BLaER1 treated with 17β-estradiol and CSF1 and Interleukin-3, amounts not matched to agents 10 nM and 100 nM (cell line): ENCODE measurements around the gene GEMIN7.
"Not testable (repeated sequence)": the region's sequence is repeated elsewhere in the genome, so short reads cannot be mapped to it uniquely, and the experiment has no call there.

Source experiments
- H3K27ac ChIP-seq, 11 experiments: shearing (Covaris generic); formaldehyde crosslinking; 2 replicates each; pipeline ENCODE4 v1.8.1; 2022
- H3K27me3 ChIP-seq, 11 experiments: shearing (Covaris generic); formaldehyde crosslinking; 2 replicates each; pipeline ENCODE4 v1.8.1; 2022
- H3K36me3 ChIP-seq, 11 experiments: shearing (Covaris generic); formaldehyde crosslinking; 2 replicates each; pipeline ENCODE4 v1.8.1; 2022
- H3K4me1 ChIP-seq, 10 experiments: shearing (Covaris generic); formaldehyde crosslinking; 2 replicates each; pipeline ENCODE4 v1.8.1; 2022
- H3K4me2 ChIP-seq, 11 experiments: shearing (Covaris generic); formaldehyde crosslinking; 2 replicates each; pipeline ENCODE4 v1.8.1; 2022
- H3K4me3 ChIP-seq, 10 experiments: shearing (Covaris generic); formaldehyde crosslinking; 2 replicates each; pipeline ENCODE4 v1.8.1; 2022
- H3K9ac ChIP-seq, 11 experiments: shearing (Covaris generic); formaldehyde crosslinking; 2 replicates each; pipeline ENCODE4 v1.8.1; 2022
- H3K9me3 ChIP-seq, 11 experiments: shearing (Covaris generic); formaldehyde crosslinking; replicated peaks in 1 of 11; 2 replicates each; pipeline ENCODE4 v1.8.1; 2022
- H4K20me1 ChIP-seq, 11 experiments: shearing (Covaris generic); formaldehyde crosslinking; 2 replicates each; pipeline ENCODE4 v1.8.1; 2022
- Cebpa-rat ChIP-seq, 11 experiments: shearing (Covaris generic); IDR thresholded peaks; 2 replicates each; pipeline ENCODE4 v1.8.1; 2022

GEMIN7 gene

DNA sequence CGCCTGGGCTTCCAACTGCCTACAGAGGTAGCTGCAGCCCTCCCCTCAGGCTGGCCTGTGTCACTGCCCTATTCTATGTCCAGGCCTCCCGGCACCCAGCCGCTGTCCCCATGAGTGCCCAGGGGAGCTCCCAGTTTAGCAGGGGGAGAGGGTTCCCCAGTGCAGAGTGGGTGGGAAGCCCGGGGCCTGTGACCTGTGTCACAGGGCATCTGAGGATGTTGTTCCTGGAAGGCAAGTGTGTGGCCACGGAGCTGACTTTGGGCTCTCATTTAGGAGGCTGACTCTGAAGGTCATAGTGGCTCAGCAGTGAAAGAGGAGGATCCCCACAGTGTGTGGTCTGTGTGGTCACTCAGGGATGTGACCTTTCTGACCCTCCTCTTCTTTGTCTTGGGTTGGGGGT is 39.0 kb downstream of the GEMIN7 start:
- peak overlapping the region; percentile 9 to 77 (median 53); a peak in 20 of 22 replicates for H3K9ac ChIP-seq
- H3K9me3 ChIP-seq = no peaks in the 10 kb centered on the region
- H3K27me3 ChIP-seq = no peaks in the 10 kb centered on the region
- peak overlapping the region in 6 of 10 experiments; percentile 1 to 53 (median 20); a peak in 8 of 20 replicates for H3K4me3 ChIP-seq
- no peak for TF ChIP-seq Cebpa-rat (IDR thresholded peaks at IDR 0.05)
- peak overlapping the region; percentile 83 to 97 (median 93) for H3K4me2 ChIP-seq
- H4K20me1 ChIP-seq = peaks cover 60 to 100% (median 100%) of the 10 kb centered on the region in 11 experiments
- peaks cover 91 to 100% (median 99%) of the 10 kb centered on the region in 10 experiments for H3K4me1 ChIP-seq
- peaks cover 0 to 5% (median under 1%) of the 10 kb centered on the region in 11 experiments; a peak in 3 of 22 replicates for H3K36me3 ChIP-seq
- peak overlapping the region in 8 of 11 experiments; percentile 28 to 85 (median 69); a peak in 15 of 22 replicates for H3K27ac ChIP-seq

DNA sequence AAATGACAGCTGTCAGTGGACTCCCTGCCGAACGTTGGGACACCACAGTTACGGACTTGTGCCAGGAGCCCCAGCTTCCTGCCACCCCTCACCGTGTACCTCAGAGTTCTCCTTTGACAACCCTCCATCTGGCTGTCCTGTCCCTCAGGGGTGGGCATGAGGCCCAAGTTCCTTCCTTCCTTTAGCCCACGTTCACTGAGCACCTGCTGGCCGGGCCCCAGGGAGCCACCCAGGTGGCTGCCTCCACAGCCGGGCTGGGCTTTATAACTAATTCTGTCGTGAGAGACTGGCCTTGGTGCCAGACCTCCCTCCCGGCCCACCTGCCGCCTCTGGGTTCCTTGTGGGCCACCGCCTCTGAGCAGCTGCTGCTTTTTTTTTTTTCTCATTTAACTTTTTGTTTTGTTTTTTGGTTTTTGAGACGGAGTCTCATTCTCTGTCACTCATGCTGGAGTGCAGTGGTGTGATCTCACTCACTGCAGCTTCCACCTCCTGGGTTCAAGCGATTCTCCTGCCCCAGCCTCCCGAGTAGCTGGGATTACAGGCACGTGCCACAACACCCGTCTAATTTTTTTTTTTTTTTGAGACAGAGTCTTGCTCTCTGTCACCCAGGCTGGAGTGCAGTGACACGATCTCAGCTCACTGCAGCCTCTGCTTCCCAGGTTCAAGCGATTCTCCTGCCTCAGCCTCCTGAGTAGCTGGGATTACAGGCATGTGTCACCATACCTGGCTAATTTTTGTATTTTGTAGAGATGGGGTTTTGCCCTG is 39.7 kb downstream of the GEMIN7 start:
- H3K4me1 ChIP-seq = peaks cover 85 to 100% (median 98%) of the 10 kb centered on the region in 10 experiments
- H4K20me1 ChIP-seq = peaks cover 66 to 100% (median 100%) of the 10 kb centered on the region in 11 experiments
- peak overlapping the region; percentile 9 to 77 (median 53); a peak in 17 of 22 replicates for H3K9ac ChIP-seq
- H3K27me3 ChIP-seq, H3K9me3 ChIP-seq: not testable (repeated sequence)
- peak overlapping the region; percentile 83 to 97 (median 93) for H3K4me2 ChIP-seq
- peak overlapping the region in 4 of 10 experiments; percentile 1 to 53 (median 31); a peak in 7 of 20 replicates for H3K4me3 ChIP-seq
- H3K36me3 ChIP-seq = peaks cover 0 to 12% (median 4%) of the 10 kb centered on the region in 11 experiments; a peak in 5 of 22 replicates
- peak overlapping the region in 8 of 11 experiments; percentile 4 to 85 (median 69); a peak in 13 of 22 replicates for H3K27ac ChIP-seq

DNA sequence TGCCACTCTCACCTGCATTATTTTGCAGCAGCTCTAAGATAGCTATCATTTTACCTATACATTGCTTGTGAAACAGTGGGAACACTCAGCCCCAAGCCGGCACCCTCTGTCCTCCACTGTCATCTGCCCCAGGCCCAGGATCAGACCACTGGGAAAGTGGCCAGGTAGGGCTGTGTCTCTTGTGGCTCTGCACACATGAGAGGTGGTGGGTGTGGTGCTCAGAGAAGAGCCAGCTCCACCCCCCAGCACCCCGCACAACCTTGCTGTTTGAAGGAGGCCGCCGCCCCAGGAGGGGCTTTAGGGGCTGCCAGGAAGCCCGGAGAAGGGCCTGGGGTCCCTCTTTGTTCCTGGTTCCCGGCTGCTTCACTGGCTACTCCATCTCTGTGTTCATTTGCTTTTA is 40.5 kb downstream of the GEMIN7 start:
- TF ChIP-seq Cebpa-rat (IDR thresholded peaks at IDR 0.05) = no peak
- H4K20me1 ChIP-seq = peaks cover 74 to 100% (median 100%) of the 10 kb centered on the region in 11 experiments

DNA sequence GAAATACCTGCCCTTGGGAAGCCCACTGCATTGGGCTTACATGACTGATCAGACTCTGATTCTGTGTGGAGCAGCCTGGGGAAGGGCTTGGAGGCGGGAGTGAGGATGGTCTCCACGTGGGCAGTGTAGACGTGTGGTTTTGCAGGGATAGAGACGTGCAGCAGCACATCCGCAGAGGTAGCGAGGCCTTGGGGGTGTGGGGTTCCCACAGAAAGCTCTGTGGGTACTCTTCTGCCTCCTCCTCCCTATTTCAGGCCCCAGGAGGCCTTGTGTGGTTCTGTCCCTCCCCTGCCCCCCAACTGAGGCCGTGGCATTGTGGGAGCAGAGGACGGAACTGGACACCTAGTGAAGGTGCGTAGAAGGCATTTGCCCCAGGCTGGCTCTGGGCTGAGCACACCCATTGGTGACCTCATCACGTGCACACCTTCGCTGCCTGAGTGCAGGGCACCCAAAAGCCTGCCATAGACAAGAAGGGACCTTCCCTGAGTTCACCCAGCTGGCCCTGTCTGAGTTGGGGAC is 42.8 kb downstream of the GEMIN7 start:
- H3K9ac ChIP-seq = peak overlapping the region in 9 of 11 experiments; percentile 24 to 65 (median 47); a peak in 13 of 22 replicates
- H3K4me3 ChIP-seq = no peak overlapping the region; a peak in 2 of 20 replicates
- no peak for TF ChIP-seq Cebpa-rat (IDR thresholded peaks at IDR 0.05)
- H3K36me3 ChIP-seq = peaks cover 4 to 14% (median 7%) of the 10 kb centered on the region in 11 experiments; a peak in 14 of 22 replicates
- H3K4me2 ChIP-seq = peak overlapping the region; percentile 80 to 97 (median 93)
- no peaks in the 10 kb centered on the region for H3K27me3 ChIP-seq
- peak overlapping the region in 8 of 11 experiments; percentile 1 to 56 (median 41); a peak in 13 of 22 replicates for H3K27ac ChIP-seq
- peaks cover 64 to 99% (median 89%) of the 10 kb centered on the region in 10 experiments for H3K4me1 ChIP-seq
- peaks cover 91 to 100% (median 100%) of the 10 kb centered on the region in 11 experiments for H4K20me1 ChIP-seq
- no peaks in the 10 kb centered on the region for H3K9me3 ChIP-seq

More for the DNA sequence above, 40.5 kb downstream of the GEMIN7 start:
- Histone ChIP-seq H3K27me3 (no peaks in the 10 kb centered on the region), H3K27ac (peak overlapping the region in 4 of 11 experiments; percentile 72 to 85 (median 78); a peak in 7 of 22 replicates), H3K4me2 (peak overlapping the region; percentile 83 to 97 (median 93)), H3K9ac (peak overlapping the region in 5 of 11 experiments; percentile 42 to 77 (median 71); a peak in 7 of 22 replicates), H3K36me3 (peaks cover 0 to 12% (median 4%) of the 10 kb centered on the region in 11 experiments; a peak in 5 of 22 replicates), H3K4me3 (peak overlapping the region in 2 of 10 experiments; percentile 24 to 53; a peak in 1 of 20 replicates), H3K9me3 (no peaks in the 10 kb centered on the region), H3K4me1 (peaks cover 79 to 100% (median 98%) of the 10 kb centered on the region in 10 experiments)

DNA sequence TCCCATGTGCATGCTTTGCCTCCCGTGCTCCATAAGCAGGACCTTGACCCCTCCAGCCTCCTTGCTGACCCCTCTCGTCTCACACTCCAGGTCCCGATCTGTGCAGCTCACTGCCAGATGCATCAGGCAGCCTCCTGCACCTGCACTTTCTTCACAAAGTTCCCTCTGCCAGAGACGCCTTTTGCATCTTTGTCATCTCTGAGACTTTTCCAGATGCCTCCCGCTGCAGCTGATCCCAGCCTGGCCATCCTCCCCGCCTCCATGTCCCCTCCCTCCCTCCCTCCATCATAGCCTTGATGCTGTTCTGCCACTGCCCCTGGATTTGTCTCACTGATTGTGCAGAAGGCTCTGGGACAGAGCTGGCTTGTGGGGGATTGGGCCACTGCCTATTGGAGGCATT is 43.8 kb downstream of the GEMIN7 start:
- Histone ChIP-seq H3K36me3 (peaks cover 10 to 21% (median 14%) of the 10 kb centered on the region in 11 experiments; a peak in 14 of 22 replicates), H3K9ac (no peak overlapping the region), H3K27me3 (no peaks in the 10 kb centered on the region), H3K4me1 (peaks cover 54 to 89% (median 79%) of the 10 kb centered on the region in 10 experiments), H3K9me3 (no peaks in the 10 kb centered on the region), H4K20me1 (peaks cover 94 to 100% (median 100%) of the 10 kb centered on the region in 11 experiments), H3K4me3 (no peak overlapping the region), H3K27ac (no peak overlapping the region), H3K4me2 (peak overlapping the region in 8 of 11 experiments; percentile 83 to 97 (median 94); a peak in 14 of 22 replicates)
- no peak for TF ChIP-seq Cebpa-rat (IDR thresholded peaks at IDR 0.05)

DNA sequence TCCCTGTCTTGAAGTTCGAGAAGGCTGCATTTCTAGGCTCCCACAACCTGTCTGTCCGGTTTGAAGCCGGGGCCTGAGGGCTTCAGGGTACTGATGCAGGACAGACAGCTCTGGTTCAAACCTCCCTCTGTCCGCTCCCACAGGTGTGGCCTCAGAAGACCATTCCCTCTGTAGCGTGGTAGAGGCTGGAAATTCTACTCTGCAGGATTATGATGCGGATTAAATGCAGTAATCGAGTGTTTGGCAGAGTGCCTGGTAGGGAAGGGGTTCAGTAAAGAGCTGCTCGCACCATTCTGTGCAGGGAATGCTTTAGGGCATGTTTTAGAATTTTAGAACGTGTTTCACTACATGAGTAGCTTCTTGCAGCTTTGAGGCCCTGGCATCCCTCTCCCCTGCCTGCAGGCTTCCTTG is 44.4 kb downstream of the GEMIN7 start:
- Histone ChIP-seq H3K9me3 (no peaks in the 10 kb centered on the region), H3K4me3 (no peak overlapping the region), H3K27me3 (no peaks in the 10 kb centered on the region), H3K27ac (no peak overlapping the region), H3K9ac (peak overlapping the region in 1 of 11 experiments; percentile 4; a peak in 1 of 22 replicates), H3K4me2 (peak overlapping the region in 4 of 11 experiments; percentile 8 to 39 (median 32); a peak in 6 of 22 replicates), H3K36me3 (peaks cover 10 to 23% (median 16%) of the 10 kb centered on the region in 11 experiments; a peak in 16 of 22 replicates), H4K20me1 (peaks cover 93 to 100% (median 100%) of the 10 kb centered on the region in 11 experiments), H3K4me1 (peaks cover 48 to 85% (median 73%) of the 10 kb centered on the region in 10 experiments)
- no peak for TF ChIP-seq Cebpa-rat (IDR thresholded peaks at IDR 0.05)

DNA sequence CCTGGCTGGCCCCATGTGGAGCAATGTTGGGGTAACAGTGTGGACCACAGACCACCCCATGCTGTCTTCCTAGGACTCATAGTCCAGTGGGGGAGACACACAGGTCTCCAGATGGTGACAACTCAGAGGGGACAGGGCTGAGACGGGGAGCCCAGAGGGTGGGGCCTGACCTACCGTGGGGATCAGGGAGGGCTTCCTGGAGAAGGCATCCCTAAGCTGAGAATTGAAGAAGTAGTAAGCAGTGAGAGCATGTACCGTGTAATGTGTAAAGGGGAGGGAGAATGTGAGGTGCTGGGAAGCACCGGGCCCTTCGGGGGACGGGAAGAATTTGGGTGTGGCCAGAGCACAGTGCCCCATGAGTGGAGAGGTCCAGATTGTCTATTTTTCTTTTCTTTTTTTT is 45.0 kb downstream of the GEMIN7 start:
- Histone ChIP-seq H4K20me1 (peaks cover 93 to 100% (median 100%) of the 10 kb centered on the region in 11 experiments), H3K4me1 (peaks cover 42 to 85% (median 67%) of the 10 kb centered on the region in 10 experiments), H3K9me3 (no peaks in the 10 kb centered on the region), H3K36me3 (peaks cover 11 to 29% (median 21%) of the 10 kb centered on the region in 11 experiments; a peak in 17 of 22 replicates), H3K9ac (peak overlapping the region in 1 of 11 experiments; percentile 22; a peak in 1 of 22 replicates), H3K27me3 (no peaks in the 10 kb centered on the region), H3K4me3 (no peak overlapping the region), H3K27ac (no peak overlapping the region), H3K4me2 (peak overlapping the region in 4 of 11 experiments; percentile 8 to 32 (median 22); a peak in 4 of 22 replicates)
- no peak for TF ChIP-seq Cebpa-rat (IDR thresholded peaks at IDR 0.05)

DNA sequence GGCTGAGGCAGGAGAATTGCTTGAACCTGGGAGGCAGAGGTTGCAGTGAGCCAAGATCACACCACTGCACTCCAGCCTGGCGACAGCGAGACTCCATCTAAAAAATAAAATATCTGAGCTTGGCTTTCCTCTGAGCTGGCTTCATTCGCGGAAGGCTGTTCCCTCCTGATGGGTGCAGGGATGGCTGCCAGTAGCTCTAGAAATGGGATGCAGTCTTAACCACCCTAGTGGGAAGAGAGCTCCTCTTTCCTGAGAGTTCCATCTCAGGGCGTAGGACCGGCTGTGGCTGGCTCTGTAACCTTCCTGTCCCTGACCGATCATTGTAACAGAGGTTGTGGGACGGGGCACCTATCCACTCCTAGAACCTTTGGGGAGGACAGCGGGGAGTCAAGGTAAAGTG is 46.3 kb downstream of the GEMIN7 start:
- TF ChIP-seq Cebpa-rat (IDR thresholded peaks at IDR 0.05) = no peak
- H3K9ac ChIP-seq = peak overlapping the region in 4 of 11 experiments; percentile 1 to 14 (median 9); a peak in 1 of 22 replicates
- H3K27me3 ChIP-seq = no peaks in the 10 kb centered on the region
- peaks cover 91 to 100% (median 99%) of the 10 kb centered on the region in 11 experiments for H4K20me1 ChIP-seq
- peaks cover 11 to 31% (median 24%) of the 10 kb centered on the region in 11 experiments; a peak in 16 of 22 replicates for H3K36me3 ChIP-seq
- H3K4me2 ChIP-seq = peak overlapping the region in 10 of 11 experiments; percentile 10 to 59 (median 46); a peak in 14 of 22 replicates
- peak overlapping the region in 1 of 11 experiments; percentile 34; a peak in 1 of 22 replicates for H3K27ac ChIP-seq
- H3K9me3 ChIP-seq = no peaks in the 10 kb centered on the region
- peaks cover 34 to 83% (median 62%) of the 10 kb centered on the region in 10 experiments for H3K4me1 ChIP-seq
- no peak overlapping the region for H3K4me3 ChIP-seq
